ENCODE measurements around the gene CYP2A7. TPM values are rescaled to one million over a fixed set of nuclear protein-coding genes. Genes with fewer than 3 reads are reported as not detected.
"Not testable (repeated sequence)": the region's sequence is repeated elsewhere in the genome, so short reads cannot be mapped to it uniquely, and the experiment has no call there.

CYP2A7 gene
- not detected for total RNA-seq
- long read RNA-seq = 0 reads

GRCh38 chr19:40882062-40882461 lies at the start of gene CYP2A7:
Gene CYP2A7 (minus strand): TSS chr19:40882231. CDS start chr19:40882210, 21 bp downstream.
- DNase-seq (ENCODE audit: low spot score) = not testable (repeated sequence)

GRCh38 chr19:40930799-40931198 lies 48.8 kb upstream of the CYP2A7 start:
- DNase-seq (ENCODE audit: low spot score) = not testable (repeated sequence)

- DNase-seq (ENCODE audit: low spot score) = not testable (repeated sequence)
These were observed 47.9 kb upstream of the CYP2A7 start for GRCh38 chr19:40929942-40930341.

GRCh38 chr19:40928850-40929249 lies 46.8 kb upstream of the CYP2A7 start:
- DNase-seq (ENCODE audit: low spot score) = no peak

GRCh38 chr19:40927567-40927966 lies 45.5 kb upstream of the CYP2A7 start:
- DNase-seq (ENCODE audit: low spot score) = no peak

GRCh38 chr19:40926276-40926675 lies 44.2 kb upstream of the CYP2A7 start:
- not testable (repeated sequence) for DNase-seq (ENCODE audit: low spot score)

GRCh38 chr19:40923934-40924391 lies 41.9 kb upstream of the CYP2A7 start:
- DNase-seq (ENCODE audit: low spot score) = no peak

GRCh38 chr19:40922237-40923160 lies 40.5 kb upstream of the CYP2A7 start:
- not testable (repeated sequence) for DNase-seq (ENCODE audit: low spot score)

GRCh38 chr19:40921005-40921897 lies 39.2 kb upstream of the CYP2A7 start:
- DNase-seq (ENCODE audit: low spot score) = no peak

- DNase-seq (ENCODE audit: low spot score) = no peak
These were observed 38.4 kb upstream of the CYP2A7 start for GRCh38 chr19:40920300-40921004.

GRCh38 chr19:40919530-40920299 lies 37.7 kb upstream of the CYP2A7 start:
- DNase-seq (ENCODE audit: low spot score) = not testable (repeated sequence)

- DNase-seq (ENCODE audit: low spot score) = not testable (repeated sequence)
These were observed 36.3 kb upstream of the CYP2A7 start for GRCh38 chr19:40918303-40918702.

- DNase-seq (ENCODE audit: low spot score) = no peak
These were observed 26.9 kb upstream of the CYP2A7 start for GRCh38 chr19:40908976-40909375.

GRCh38 chr19:40907968-40908735 lies 26.1 kb upstream of the CYP2A7 start:
- DNase-seq (ENCODE audit: low spot score) = no peak

GRCh38 chr19:40906512-40906911 lies 24.5 kb upstream of the CYP2A7 start:
- DNase-seq (ENCODE audit: low spot score) = no peak

- not testable (repeated sequence) for DNase-seq (ENCODE audit: low spot score)
These were observed 22.7 kb upstream of the CYP2A7 start for GRCh38 chr19:40904673-40905156.

- not testable (repeated sequence) for DNase-seq (ENCODE audit: low spot score)
These were observed 20.1 kb upstream of the CYP2A7 start for GRCh38 chr19:40901975-40902750.

- not testable (repeated sequence) for DNase-seq (ENCODE audit: low spot score)
These were observed 18.5 kb upstream of the CYP2A7 start for GRCh38 chr19:40900521-40900920.

Data from mesenteric fat pad (tissue), 1 donor.